HepG2 (cell line): ENCODE measurements around the gene FASTK. TPM values are rescaled to one million over a fixed set of nuclear protein-coding genes. Genes with fewer than 3 reads are reported as not detected.

Experiments
- ARID4A ChIP-seq: sonication (generic); formaldehyde crosslinking; IDR thresholded peaks from 2 replicates; pipeline ENCODE4 v1.5.0; 2020; ENCODE audit warnings: mild to moderate bottlenecking, missing genetic modification reagents, borderline replicate concordance
- ATF2 ChIP-seq: sonication (generic); formaldehyde crosslinking; IDR thresholded peaks from 2 replicates; pipeline ENCODE4 v1.4.0; 2020; ENCODE audit warnings: missing genetic modification reagents
- BORCS8-MEF2B ChIP-seq: sonication (generic); formaldehyde crosslinking; IDR thresholded peaks from 2 replicates; pipeline ENCODE4 v1.8.0; 2022; ENCODE audit warnings: mild to moderate bottlenecking, missing genetic modification reagents
- ESRRA ChIP-seq: sonication (generic); formaldehyde crosslinking; IDR thresholded peaks from 2 replicates; pipeline ENCODE4 v1.5.1; 2020; ENCODE audit warnings: mild to moderate bottlenecking, low read depth, missing genetic modification reagents
- FOXK1 ChIP-seq: sonication (generic); formaldehyde crosslinking; IDR thresholded peaks from 2 replicates; pipeline ENCODE4 v1.4.0; 2020; ENCODE audit warnings: low read depth, missing genetic modification reagents, borderline replicate concordance
- FOXO4 ChIP-seq: sonication (generic); formaldehyde crosslinking; conservative IDR thresholded peaks from 2 replicates; pipeline ENCODE4 v1.8.1; 2023; ENCODE audit warnings: missing genetic modification reagents
- IRF1 ChIP-seq: sonication (generic); formaldehyde crosslinking; IDR thresholded peaks from 2 replicates; pipeline ENCODE4 v1.4.0; 2020; ENCODE audit warnings: low read depth, mild to moderate bottlenecking, missing genetic modification reagents
- NFE2L2 ChIP-seq: fragments of 150-350 bp; IDR thresholded peaks from 2 replicates; pipeline ENCODE4 v1.6.1; 2014; ENCODE audit warnings: low read length
- RAD21 ChIP-seq: fragments of 450-650 bp; formaldehyde crosslinking; IDR thresholded peaks from 2 replicates; pipeline ENCODE4 v1.5.0; 2020; ENCODE audit warnings: mild to moderate bottlenecking
- SOX6 ChIP-seq, 2 experiments: fragments of 450-650 bp in 1 of 2; sonication (generic) in 1 of 2; formaldehyde crosslinking in 1 of 2; IDR thresholded peaks; 2 replicates each; pipeline versions ENCODE4 v1.4.0 to v1.6.1; 2017 to 2020; ENCODE audit warnings: antibody characterized with exemption in 1 of 2, mild to moderate bottlenecking in 1 of 2, missing genetic modification reagents in 1 of 2
- ZBTB25 ChIP-seq: IDR thresholded peaks from 2 replicates; pipeline ENCODE4 v1.6.1; 2018; ENCODE audit warnings: missing genetic modification reagents
- ZNF280D ChIP-seq: sonication (generic); formaldehyde crosslinking; IDR thresholded peaks from 2 replicates; pipeline ENCODE4 v1.5.1; 2020; ENCODE audit warnings: mild to moderate bottlenecking, missing genetic modification reagents
- ZNF30 ChIP-seq: sonication (generic); formaldehyde crosslinking; IDR thresholded peaks from 2 replicates; pipeline ENCODE4 v1.5.0; 2020; ENCODE audit warnings: mild to moderate bottlenecking, missing genetic modification reagents
- polyA plus RNA-seq, 8 experiments: library from polyadenylated mRNA; depleted of rRNA in 3 of 8; stranded (reverse) in 7 of 8; unstranded in 1 of 8; fragments of >200 nt; fragmentation: Illumina TruSeq in 4 of 8; extraction: Trizol in 4 of 8; gene quantifications; 2 replicates each; pipeline versions ENCODE4 v1.2.1 to v1.2.3, GENCODE V29; 2011 to 2016; ENCODE audit warnings: low read depth in 4 of 8, missing spikeins in 1 of 8, mixed read lengths in 1 of 8; ENCODE audit not compliant: insufficient read depth in 1 of 8
- total RNA-seq, 5 experiments: library from RNA; depleted of rRNA; stranded (reverse); fragments of >200 nt; fragmentation: Illumina TruSeq; extraction: Trizol; gene quantifications; 2 replicates each; pipeline ENCODE4 v1.2.3, GENCODE V29; 2016; ENCODE audit warnings: low read depth in 1 of 5

FASTK gene
- total and polyA plus RNA-seq, 2 of the 13 experiments (the other 11 are each of a cell fraction or from before 2014, with no cell fraction given): 52.9 to 55.7 TPM

- TF ChIP-seq ZNF280D (CRISPR knock-in tag) (no peak), ARID4A (CRISPR knock-in tag) (peak; percentile 86), RAD21 (CRISPR knock-in tag) (peak; percentile 42; the same call in 1 of the 2 replicates), ATF2 (CRISPR knock-in tag) (peak; percentile 60; the same call in 1 of the 2 replicates), FOXO4 (0 out of 2 replicates have a peak, but pooled peaks have one; percentile 77), FOXK1 (CRISPR knock-in tag) (peak; percentile 33; the same call in 1 of the 2 replicates), BORCS8-MEF2B (CRISPR knock-in tag) (peak; percentile 62; the same call in 1 of the 2 replicates), ZBTB25 (CRISPR knock-in tag) (peak; percentile 52; the same call in 1 of the 2 replicates), IRF1 (CRISPR knock-in tag) (no peak), NFE2L2 (no peak), ZNF30 (peak; percentile 17; the same call in 1 of the 2 replicates), ESRRA (CRISPR knock-in tag) (peak; percentile 75; the same call in 1 of the 2 replicates), SOX6 (IDR thresholded peaks at IDR 0.05) (no peak), SOX6 (CRISPR knock-in tag; IDR thresholded peaks at IDR 0.05) (peak; percentile 50)
Observed at GRCh38 chr7:151080522-151081169, at the start of gene FASTK (continued).
